Prostate gland (tissue), 2 donors: ENCODE data around the gene MFSD6. TPM values are rescaled to one million over a fixed set of nuclear protein-coding genes. Genes with fewer than 3 reads are reported as not detected.

Experiments used
- DNase-seq: peaks from one replicate; pipeline ENCODE4 v3.0.0-alpha.2; 2019; ENCODE audit warnings: low spot score
- H3K27ac ChIP-seq, 2 donors: fragments of 200-600 bp; sonication (generic); 2 replicates each; pipeline ENCODE4 v1.5.1; 2017 to 2019
- H3K27me3 ChIP-seq: fragments of 200-600 bp; sonication (generic); replicated peaks from 2 replicates; pipeline ENCODE4 v1.5.1; 2019; ENCODE audit not compliant: insufficient read depth
- H3K36me3 ChIP-seq, 2 donors: fragments of 200-600 bp; sonication (generic); 1 replicate in 1 of 2; 2 replicates in 1 of 2; pipeline versions ENCODE4 v1.5.1 to v1.8.1; 2017 to 2019
- H3K4me1 ChIP-seq: fragments of 200-600 bp; sonication (generic); replicated peaks from 2 replicates; pipeline ENCODE4 v1.5.1; 2019
- H3K4me3 ChIP-seq, 2 donors: fragments of 200-600 bp; sonication (generic); 2 replicates each; pipeline ENCODE4 v1.5.1; 2017 to 2019
- H3K9me3 ChIP-seq: fragments of 200-600 bp; sonication (generic); 2 replicates; pipeline ENCODE4 v1.5.1; 2017
- CTCF ChIP-seq, 4 experiments: fragments of 200-600 bp in 2 of 4; fragments of 450-650 bp in 2 of 4; sonication (generic) in 2 of 4; IDR thresholded peaks; 1 replicate in 3 of 4; 2 replicates in 1 of 4; pipeline ENCODE4 v1.5.1; 2016 to 2019; ENCODE audit warnings: antibody characterized with exemption in 4 of 4, mild to moderate bottlenecking in 2 of 4, moderate library complexity in 2 of 4
- POLR2A ChIP-seq: fragments of 450-650 bp; IDR thresholded peaks from one replicate; pipeline ENCODE4 v1.6.1; 2016; ENCODE audit warnings: antibody characterized with exemption, mild to moderate bottlenecking
- POLR2AphosphoS5 ChIP-seq: sonication (generic); formaldehyde crosslinking; IDR thresholded peaks from one replicate; pipeline ENCODE4 v1.6.1; 2017; ENCODE audit warnings: antibody characterized with exemption
- WGBS: methylation state at CpG from one replicate; pipeline ENCODE4 v1.1.5; 2018; 5-methylcytosine and 5-hydroxymethylcytosine counted together
- intact Hi-C: fragments of 100-400 bp; cut with DNase I; formaldehyde crosslinking; loops from one replicate; pipeline ENCODE4 v1.14.2; 2022
- total RNA-seq, 2 donors: library from RNA; depleted of rRNA; stranded (reverse); fragments of >200 nt; gene quantifications; one replicate each; pipeline ENCODE4 v1.1.0, GENCODE V29; 2016

MFSD6 gene
- total RNA-seq, 2 donors from 2014 or later: 89.1 to 114 TPM

- no peak for TF ChIP-seq CTCF (IDR thresholded peaks at IDR 0.05)
- TF ChIP-seq POLR2AphosphoS5: no peak
- no peak for TF ChIP-seq POLR2A
- no peaks in the 10 kb centered on the region for H3K9me3 ChIP-seq
- H3K27me3 ChIP-seq: no peaks in the 10 kb centered on the region
- no peak overlapping the region for H3K4me3 ChIP-seq
- no peaks in the 10 kb centered on the region for H3K4me1 ChIP-seq
- intact Hi-C loops: no loop called here
- no peaks in the 10 kb centered on the region for H3K36me3 ChIP-seq
- no peak for DNase-seq
- H3K27ac ChIP-seq: no peak overlapping the region
- WGBS: 80% methylated on average over 5 of the region's 5 CpGs
Measured at GRCh38 chr2:190545555-190546385, 137.6 kb downstream of the MFSD6 start.

GRCh38 chr2:190546734-190547133, 138.6 kb downstream of the MFSD6 start:
- no peaks in the 10 kb centered on the region for H3K9me3 ChIP-seq
- no peaks in the 10 kb centered on the region for H3K27me3 ChIP-seq
- no peaks in the 10 kb centered on the region for H3K4me1 ChIP-seq
- WGBS: 94% methylated on average over 3 of the region's 3 CpGs
- intact Hi-C loops: no loop called here
- DNase-seq: no peak
- no peak overlapping the region for H3K4me3 ChIP-seq
- H3K27ac ChIP-seq: no peak overlapping the region
- H3K36me3 ChIP-seq: no peaks in the 10 kb centered on the region
- TF ChIP-seq POLR2A: no peak
- TF ChIP-seq CTCF (IDR thresholded peaks at IDR 0.05): no peak
- TF ChIP-seq POLR2AphosphoS5: no peak

- Histone ChIP-seq H3K9me3 (no peaks in the 10 kb centered on the region), H3K36me3 (no peaks in the 10 kb centered on the region), H3K27ac (no peak overlapping the region), H3K4me3 (no peak overlapping the region), H3K27me3 (no peaks in the 10 kb centered on the region), H3K4me1 (no peaks in the 10 kb centered on the region)
- no peak for DNase-seq
- TF ChIP-seq POLR2A (no peak), POLR2AphosphoS5 (no peak), CTCF (IDR thresholded peaks at IDR 0.05) (no peak)
- intact Hi-C loops: no loop called here
Measured at GRCh38 chr2:190547886-190548285, 139.7 kb downstream of the MFSD6 start.

GRCh38 chr2:190550137-190550536, 142.0 kb downstream of the MFSD6 start:
- no peaks in the 10 kb centered on the region for H3K27me3 ChIP-seq
- 96% methylated on average over 3 of the region's 3 CpGs for WGBS
- no peak overlapping the region for H3K4me3 ChIP-seq
- no peaks in the 10 kb centered on the region for H3K36me3 ChIP-seq
- H3K27ac ChIP-seq: no peak overlapping the region
- no peak for DNase-seq
- intact Hi-C loops: no loop called here
- H3K9me3 ChIP-seq: no peaks in the 10 kb centered on the region
- no peaks in the 10 kb centered on the region for H3K4me1 ChIP-seq
- no peak for TF ChIP-seq CTCF (IDR thresholded peaks at IDR 0.05)
- no peak for TF ChIP-seq POLR2AphosphoS5
- TF ChIP-seq POLR2A: no peak

Other genes starting within 250 kb of the MFSD6 start
- gene HIBCH, start 88.5 kb upstream of the MFSD6 start, total RNA-seq: 10 to 100 TPM; 25.3 to 27.8 TPM
- 10 to 100 TPM; 13.0 to 34.4 TPM for gene INPP1, start 64.8 kb upstream of the MFSD6 start, total RNA-seq
- gene NEMP2, start 126.4 kb downstream of the MFSD6 start, total RNA-seq: 10 to 100 TPM in 1 of 2 donors, 1 to 10 TPM in 1; 4.6 to 14.0 TPM
- 10 to 100 TPM; 36.6 to 48.6 TPM for gene NAB1, start 240.7 kb downstream of the MFSD6 start, total RNA-seq